Keratinocyte (primary cell): ENCODE data around the gene KCNQ1OT1.

Experiments used
- CTCF ChIP-seq, 3 experiments: IDR thresholded peaks in 1 of 3; conservative IDR thresholded peaks in 1 of 3; optimal IDR thresholded peaks in 1 of 3; 2 replicates in 2 of 3; 3 replicates in 1 of 3; pipeline versions ENCODE3 to v1.5.1; 2011; ENCODE audit warnings: low read length in 3 of 3, mild to moderate bottlenecking in 3 of 3, moderate library complexity in 2 of 3, control low read depth in 1 of 3, inconsistent platforms in 1 of 3; ENCODE audit not compliant: insufficient read depth in 2 of 3; ENCODE audit errors: extremely low read depth in 1 of 3
- EZH2 ChIP-seq: IDR thresholded peaks from one replicate; pipeline ENCODE4 v1.6.1; 2012; ENCODE audit warnings: inconsistent platforms, mild to moderate bottlenecking, low read length, moderate library complexity

- TF ChIP-seq CTCF (optimal IDR thresholded peaks at IDR 0.05 in 1 of 3, IDR thresholded peaks at IDR 0.05 in 1 of 3, conservative IDR thresholded peaks at IDR 0.05 in 1 of 3; ENCODE audit: extremely low read depth in 1 of 3, insufficient read depth in 2 of 3, low read length in 3 of 3) (no peak), EZH2 (no peak)
Observed at GRCh38 chr11:2590131-2590964, 109.4 kb downstream of the KCNQ1OT1 start.
